Esophagus muscularis mucosa (tissue), 2 donors: ENCODE results near the gene NKPD1.

ENCODE experiments used
- POLR2A ChIP-seq: fragments of 450-650 bp; IDR thresholded peaks from one replicate; pipeline ENCODE4 v1.6.1; 2017; ENCODE audit warnings: antibody characterized with exemption, moderate library complexity, mild to moderate bottlenecking, low read depth
- POLR2AphosphoS5 ChIP-seq, 2 donors: sonication (generic); formaldehyde crosslinking; IDR thresholded peaks; one replicate each; pipeline ENCODE4 v1.6.1; 2017; ENCODE audit warnings: antibody characterized with exemption in 2 of 2

- TF ChIP-seq POLR2A (no peak), POLR2AphosphoS5 (IDR thresholded peaks at IDR 0.05) (no peak)
These were observed 19.1 kb upstream of the NKPD1 start for GRCh38 chr19:45179892-45180370.
